T-helper 17 cell (primary cell): ENCODE results near the gene UVSSA. TPM values are rescaled to one million over a fixed set of nuclear protein-coding genes. Genes with fewer than 3 reads are reported as not detected.

ENCODE experiments used
- ATAC-seq: fragments of 150-1000 bp; cut with Tn5 transposase; 2 replicates; pipeline ENCODE4 v1.10.0; 2021; ENCODE audit warnings: mild to moderate bottlenecking, moderate library complexity
- DNase-seq, 3 donors: peaks; one replicate each; pipeline versions ENCODE4 v3.0.0 to v3.0.0-alpha.2; 2020 to 2021
- H3K9me3 ChIP-seq: one replicate; pipeline ENCODE4 v1.7.0; 2013; ENCODE audit warnings: low read length, mild to moderate bottlenecking; ENCODE audit not compliant: control insufficient read depth, poor library complexity, severe bottlenecking
- H3K27ac Mint-ChIP-seq: one replicate; pipeline ENCODE4 v1.8.0; 2022; ENCODE audit warnings: mild to moderate bottlenecking, moderate library complexity, mixed read lengths
- H3K27me3 Mint-ChIP-seq: one replicate; pipeline ENCODE4 v1.8.0; 2022; ENCODE audit warnings: mixed read lengths
- H3K36me3 Mint-ChIP-seq: one replicate; pipeline ENCODE4 v1.8.0; 2022; ENCODE audit warnings: low read depth, mixed read lengths
- H3K4me1 Mint-ChIP-seq: one replicate; pipeline ENCODE4 v1.8.0; 2022; ENCODE audit warnings: mild to moderate bottlenecking, mixed read lengths
- H3K4me3 Mint-ChIP-seq: one replicate; pipeline ENCODE4 v1.8.0; 2022; ENCODE audit warnings: mild to moderate bottlenecking, moderate library complexity, mixed read lengths
- total RNA-seq, 4 donors: library from RNA in 2 of 4; stranded (reverse) in 2 of 4; gene quantifications; one replicate each; pipeline ENCODE4 v1.2.3 and lab custom pipeline; 2022 to 2026

UVSSA gene
- total RNA-seq, 2 donors from 2014 or later = 36.0 to 37.1 TPM

- Mint-ChIP-seq H3K27me3 (peaks cover 55% of the 10 kb centered on the region), H3K4me1 (peaks cover 14% of the 10 kb centered on the region), H3K36me3 (peaks cover 2% of the 10 kb centered on the region), H3K4me3 (no peak overlapping the region), H3K27ac (no peak overlapping the region)
- DNase-seq (peak in 1 of 3 donors; percentile 27), ATAC-seq (peak; percentile 64)
- H3K9me3 ChIP-seq = no peaks in the 10 kb centered on the region
Observed at GRCh38 chr4:1410491-1411325, 63.7 kb downstream of the UVSSA start.

GRCh38 chr4:1411436-1412375 is 64.7 kb downstream of the UVSSA start:
- DNase-seq = no peak
- no peak for ATAC-seq
- Mint-ChIP-seq H3K4me1 (peaks cover 16% of the 10 kb centered on the region), H3K27ac (no peak overlapping the region), H3K4me3 (no peak overlapping the region), H3K27me3 (peaks cover 60% of the 10 kb centered on the region), H3K36me3 (peaks cover 6% of the 10 kb centered on the region)
- H3K9me3 ChIP-seq = no peaks in the 10 kb centered on the region

DNA sequence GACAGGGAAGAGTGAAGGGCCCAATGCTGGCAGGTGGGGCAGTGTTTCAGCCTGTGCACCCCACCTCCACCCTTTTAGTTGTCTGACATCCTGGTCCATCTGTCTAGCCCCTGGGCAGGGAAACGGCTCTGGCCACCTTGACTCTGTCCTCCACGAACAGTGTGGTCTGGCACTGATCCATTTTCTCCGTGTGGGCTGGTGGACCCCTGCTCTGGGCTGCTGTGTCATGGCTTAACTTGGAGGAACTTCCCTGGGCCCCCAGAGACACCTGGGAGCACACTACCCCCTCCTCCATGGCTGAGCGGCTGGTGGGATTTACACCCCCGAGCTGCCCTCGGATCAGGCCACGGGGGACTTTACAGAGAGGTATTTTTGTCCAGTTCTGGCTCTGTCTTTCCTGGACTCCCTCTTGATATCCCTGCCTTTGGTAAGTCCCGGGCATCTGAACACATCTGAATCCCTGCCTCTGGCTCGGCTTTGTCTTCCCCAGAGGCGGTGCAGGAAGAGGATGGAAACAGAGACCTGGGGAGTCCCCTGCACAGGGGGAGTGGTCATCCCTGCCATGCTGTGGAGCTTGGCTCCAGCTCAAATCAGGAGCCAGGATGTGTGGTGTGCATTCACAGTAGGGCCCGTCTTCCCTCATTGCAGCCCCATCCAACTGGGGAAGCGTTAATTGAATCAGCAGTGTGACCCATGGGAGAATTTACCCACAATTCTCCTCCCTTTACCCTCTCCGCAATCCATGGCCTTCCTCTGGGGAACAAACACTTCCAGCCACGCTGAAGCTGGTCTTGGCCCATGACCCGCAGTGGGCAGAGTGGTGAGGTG is 65.6 kb downstream of the UVSSA start:
- Mint-ChIP-seq H3K27ac (no peak overlapping the region), H3K4me3 (no peak overlapping the region), H3K27me3 (peaks cover 61% of the 10 kb centered on the region), H3K36me3 (peaks cover 6% of the 10 kb centered on the region), H3K4me1 (peaks cover 12% of the 10 kb centered on the region)
- ATAC-seq = no peak
- no peaks in the 10 kb centered on the region for H3K9me3 ChIP-seq
- DNase-seq = no peak

- H3K9me3 ChIP-seq = no peaks in the 10 kb centered on the region
- Mint-ChIP-seq H3K4me3 (no peak overlapping the region), H3K36me3 (peaks cover 6% of the 10 kb centered on the region), H3K27ac (no peak overlapping the region), H3K27me3 (peaks cover 58% of the 10 kb centered on the region), H3K4me1 (peaks cover 11% of the 10 kb centered on the region)
- ATAC-seq (no peak), DNase-seq (no peak)
Observed at GRCh38 chr4:1413204-1413663, 66.2 kb downstream of the UVSSA start.

- H3K4me3 Mint-ChIP-seq = no peak overlapping the region
- peaks cover 58% of the 10 kb centered on the region for H3K27me3 Mint-ChIP-seq
Observed at GRCh38 chr4:1413687-1414479, 66.9 kb downstream of the UVSSA start.

GRCh38 chr4:1414831-1415680 is 68.0 kb downstream of the UVSSA start:
- ATAC-seq (no peak), DNase-seq (no peak)
- H3K4me1 Mint-ChIP-seq = peaks cover 6% of the 10 kb centered on the region
- peaks cover 4% of the 10 kb centered on the region for H3K36me3 Mint-ChIP-seq
- H3K27ac Mint-ChIP-seq = no peak overlapping the region
- H3K9me3 ChIP-seq = no peaks in the 10 kb centered on the region
- H3K4me3 Mint-ChIP-seq = peak overlapping the region; percentile 53
- H3K27me3 Mint-ChIP-seq = peaks cover 59% of the 10 kb centered on the region

More at GRCh38 chr4:1413687-1414479, 66.9 kb downstream of the UVSSA start:
- ATAC-seq (no peak), DNase-seq (no peak)
- no peak overlapping the region for H3K27ac Mint-ChIP-seq
- peaks cover 6% of the 10 kb centered on the region for H3K4me1 Mint-ChIP-seq
- H3K9me3 ChIP-seq = no peaks in the 10 kb centered on the region
- H3K36me3 Mint-ChIP-seq = peaks cover 4% of the 10 kb centered on the region

GRCh38 chr4:1415681-1415981 is 68.6 kb downstream of the UVSSA start:
- peaks cover 61% of the 10 kb centered on the region for H3K27me3 Mint-ChIP-seq
- H3K4me3 Mint-ChIP-seq = peak overlapping the region; percentile 53

GRCh38 chr4:1416051-1416947 is 69.3 kb downstream of the UVSSA start:
- H3K4me3 Mint-ChIP-seq = no peak overlapping the region
- no peak overlapping the region for H3K27ac Mint-ChIP-seq
- peaks cover 4% of the 10 kb centered on the region for H3K36me3 Mint-ChIP-seq
- H3K4me1 Mint-ChIP-seq = peaks cover 6% of the 10 kb centered on the region
- ATAC-seq (no peak), DNase-seq (no peak)
- no peaks in the 10 kb centered on the region for H3K9me3 ChIP-seq
- H3K27me3 Mint-ChIP-seq = peaks cover 61% of the 10 kb centered on the region

More at GRCh38 chr4:1415681-1415981, 68.6 kb downstream of the UVSSA start:
- Mint-ChIP-seq H3K4me1 (peaks cover 6% of the 10 kb centered on the region), H3K36me3 (peaks cover 4% of the 10 kb centered on the region), H3K27ac (no peak overlapping the region)
- no peak for ATAC-seq
- no peak for DNase-seq
- H3K9me3 ChIP-seq = no peaks in the 10 kb centered on the region

DNA sequence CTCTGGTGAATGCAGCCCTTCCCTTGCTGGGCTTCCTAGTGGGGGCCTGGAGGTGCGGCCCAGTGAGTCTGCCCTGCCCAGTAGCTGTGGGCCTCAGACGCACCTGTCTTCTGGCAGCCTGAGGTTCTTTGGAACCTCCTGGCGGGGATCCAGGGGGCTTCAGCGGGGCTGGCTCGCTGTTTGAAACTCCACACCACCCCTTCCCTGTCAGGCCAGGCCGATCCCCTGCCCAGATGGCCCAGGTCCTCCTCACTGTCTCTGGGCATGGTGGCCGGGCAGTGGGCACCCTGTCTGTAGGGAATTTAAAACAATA is 69.9 kb downstream of the UVSSA start:
- no peaks in the 10 kb centered on the region for H3K9me3 ChIP-seq
- DNase-seq (no peak), ATAC-seq (no peak)
- Mint-ChIP-seq H3K36me3 (peaks cover 4% of the 10 kb centered on the region), H3K4me3 (no peak overlapping the region), H3K27me3 (peaks cover 55% of the 10 kb centered on the region), H3K27ac (no peak overlapping the region), H3K4me1 (peaks cover 6% of the 10 kb centered on the region)

GRCh38 chr4:1417522-1418390 is 70.7 kb downstream of the UVSSA start:
- H3K9me3 ChIP-seq = no peaks in the 10 kb centered on the region
- peaks cover 4% of the 10 kb centered on the region for H3K36me3 Mint-ChIP-seq
- no peak overlapping the region for H3K27ac Mint-ChIP-seq
- ATAC-seq (no peak), DNase-seq (no peak)
- no peak overlapping the region for H3K4me3 Mint-ChIP-seq
- peaks cover 6% of the 10 kb centered on the region for H3K4me1 Mint-ChIP-seq
- peaks cover 51% of the 10 kb centered on the region for H3K27me3 Mint-ChIP-seq
